ENCODE results near the gene LRRN4.

LRRN4 gene

GRCh38 chr20:6040540-6040939, 13.3 kb downstream of the LRRN4 start:
- Histone ChIP-seq H3K9me3 (ENCODE audit: insufficient read depth, low read length) (no peaks in the 10 kb centered on the region), H4K20me1 (ENCODE audit: insufficient read depth, low read length) (no peaks in the 10 kb centered on the region), H3K36me3 (replicated peaks; ENCODE audit: low read depth, low read length) (peaks cover 52% of the 10 kb centered on the region), H3K4me1 (ENCODE audit: low read length) (no peaks in the 10 kb centered on the region), H3K4me2 (ENCODE audit: low read length) (no peak overlapping the region), H3K9ac (ENCODE audit: low read length) (no peak overlapping the region), H3K27me3 (ENCODE audit: low read depth, low read length) (no peaks in the 10 kb centered on the region), H2AFZ (ENCODE audit: low read depth, low read length) (no peak overlapping the region), H3K4me3 (ENCODE audit: low read length) (no peak overlapping the region), H3K27ac (ENCODE audit: low read length) (no peak overlapping the region), H3K79me2 (ENCODE audit: low read length) (no peaks in the 10 kb centered on the region)
- no peak for TF ChIP-seq CTCF (IDR thresholded peaks at IDR 0.05; ENCODE audit: low read depth, low read length)
- TF ChIP-seq EZH2phosphoT487 (IDR thresholded peaks at IDR 0.05; ENCODE audit: low read depth): no peak

- H4K20me1 ChIP-seq (ENCODE audit: insufficient read depth, low read length): no peaks in the 10 kb centered on the region
- no peak overlapping the region for H3K27ac ChIP-seq (ENCODE audit: low read length)
- TF ChIP-seq CTCF (IDR thresholded peaks at IDR 0.05; ENCODE audit: low read depth, low read length) (no peak), EZH2phosphoT487 (IDR thresholded peaks at IDR 0.05; ENCODE audit: low read depth) (no peak)
- H2AFZ ChIP-seq (ENCODE audit: low read depth, low read length): no peak overlapping the region
- no peaks in the 10 kb centered on the region for H3K27me3 ChIP-seq (ENCODE audit: low read depth, low read length)
- H3K79me2 ChIP-seq (ENCODE audit: low read length): no peaks in the 10 kb centered on the region
- no peaks in the 10 kb centered on the region for H3K9me3 ChIP-seq (ENCODE audit: insufficient read depth, low read length)
- peaks cover 53% of the 10 kb centered on the region for H3K36me3 ChIP-seq (replicated peaks; ENCODE audit: low read depth, low read length)
- H3K9ac ChIP-seq (ENCODE audit: low read length): no peak overlapping the region
- H3K4me2 ChIP-seq (ENCODE audit: low read length): no peak overlapping the region
- H3K4me1 ChIP-seq (ENCODE audit: low read length): no peaks in the 10 kb centered on the region
- H3K4me3 ChIP-seq (ENCODE audit: low read length): no peak overlapping the region
Observed at GRCh38 chr20:6039766-6040165, 14.1 kb downstream of the LRRN4 start.

- Histone ChIP-seq H4K20me1 (ENCODE audit: insufficient read depth, low read length) (no peaks in the 10 kb centered on the region), H3K4me3 (ENCODE audit: low read length) (no peak overlapping the region), H3K36me3 (replicated peaks; ENCODE audit: low read depth, low read length) (peaks cover 65% of the 10 kb centered on the region), H3K79me2 (ENCODE audit: low read length) (no peaks in the 10 kb centered on the region), H3K27ac (ENCODE audit: low read length) (no peak overlapping the region), H2AFZ (ENCODE audit: low read depth, low read length) (no peak overlapping the region), H3K27me3 (ENCODE audit: low read depth, low read length) (no peaks in the 10 kb centered on the region), H3K9ac (ENCODE audit: low read length) (no peak overlapping the region), H3K4me2 (ENCODE audit: low read length) (no peak overlapping the region), H3K9me3 (ENCODE audit: insufficient read depth, low read length) (no peaks in the 10 kb centered on the region), H3K4me1 (ENCODE audit: low read length) (no peaks in the 10 kb centered on the region)
- TF ChIP-seq EZH2phosphoT487 (IDR thresholded peaks at IDR 0.05; ENCODE audit: low read depth) (no peak), CTCF (IDR thresholded peaks at IDR 0.05; ENCODE audit: low read depth, low read length) (no peak)
Observed at GRCh38 chr20:6038256-6038655, 15.6 kb downstream of the LRRN4 start.

- Histone ChIP-seq H3K4me3 (ENCODE audit: low read length) (no peak overlapping the region), H3K27ac (ENCODE audit: low read length) (no peak overlapping the region), H3K79me2 (ENCODE audit: low read length) (peaks cover 4% of the 10 kb centered on the region; the same call in 1 of the 2 replicates), H3K27me3 (ENCODE audit: low read depth, low read length) (no peaks in the 10 kb centered on the region), H3K9ac (ENCODE audit: low read length) (no peak overlapping the region), H3K9me3 (ENCODE audit: insufficient read depth, low read length) (no peaks in the 10 kb centered on the region), H4K20me1 (ENCODE audit: insufficient read depth, low read length) (0 out of 2 replicates have a peak, but pooled peaks cover 3% of the 10 kb centered on the region), H3K4me1 (ENCODE audit: low read length) (no peaks in the 10 kb centered on the region), H3K4me2 (ENCODE audit: low read length) (no peak overlapping the region), H3K36me3 (replicated peaks; ENCODE audit: low read depth, low read length) (peaks cover 65% of the 10 kb centered on the region), H2AFZ (ENCODE audit: low read depth, low read length) (no peak overlapping the region)
- TF ChIP-seq EZH2phosphoT487 (IDR thresholded peaks at IDR 0.05; ENCODE audit: low read depth) (no peak), CTCF (IDR thresholded peaks at IDR 0.05; ENCODE audit: low read depth, low read length) (no peak)
Observed at GRCh38 chr20:6037082-6037481, 16.8 kb downstream of the LRRN4 start.
